ENCODE data around the gene DAPK1.

The DAPK1 gene

GRCh38 chr9:87668722-87669121 is 171.1 kb downstream of the DAPK1 start:
- no peak for TF ChIP-seq CTCF (IDR thresholded peaks at IDR 0.05)

GRCh38 chr9:87670572-87671264 is 173.1 kb downstream of the DAPK1 start:
- TF ChIP-seq CTCF (IDR thresholded peaks at IDR 0.05): no peak

- TF ChIP-seq CTCF (IDR thresholded peaks at IDR 0.05): no peak
These were observed 173.8 kb downstream of the DAPK1 start for GRCh38 chr9:87671478-87671877.

GRCh38 chr9:87671925-87672324 is 174.3 kb downstream of the DAPK1 start:
- TF ChIP-seq CTCF (IDR thresholded peaks at IDR 0.05): no peak

GRCh38 chr9:87672586-87672985 is 174.9 kb downstream of the DAPK1 start:
- TF ChIP-seq CTCF (IDR thresholded peaks at IDR 0.05): no peak

- no peak for TF ChIP-seq CTCF (IDR thresholded peaks at IDR 0.05)
These were observed 175.9 kb downstream of the DAPK1 start for GRCh38 chr9:87673446-87674120.

- TF ChIP-seq CTCF (IDR thresholded peaks at IDR 0.05): no peak
These were observed 177.1 kb downstream of the DAPK1 start for GRCh38 chr9:87674565-87675299.

Data from LNCAP (cell line).